Activated T-helper 2 cell treated with anti-CD3 and anti-CD28 coated beads, Interferon-gamma antibody, Interleukin-2, Interleukin-4, amounts not matched to agents 10 μg/mL and 5 μg/mL and 100 μg/mL, durations not matched to agents 14 hours and 24 hours and 36 hours (primary cell): ENCODE measurements around the gene NBPF3. TPM values are rescaled to one million over a fixed set of nuclear protein-coding genes. Genes with fewer than 3 reads are reported as not detected.

Source experiments
- DNase-seq: peaks from one replicate; pipeline ENCODE4 v3.0.0; 2021; ENCODE audit warnings: low spot score
- H3K27ac Mint-ChIP-seq: one replicate; pipeline ENCODE4 v1.8.0; 2021; ENCODE audit warnings: mixed read lengths
- H3K27me3 Mint-ChIP-seq: one replicate; pipeline ENCODE4 v1.8.0; 2021; ENCODE audit warnings: low read depth, mixed read lengths
- H3K36me3 Mint-ChIP-seq: one replicate; pipeline ENCODE4 v1.8.0; 2021; ENCODE audit warnings: low read depth, mixed read lengths
- H3K4me1 Mint-ChIP-seq: one replicate; pipeline ENCODE4 v1.8.0; 2021; ENCODE audit warnings: low read depth, mixed read lengths
- H3K4me3 Mint-ChIP-seq: one replicate; pipeline ENCODE4 v1.8.0; 2021; ENCODE audit warnings: low read depth, mild to moderate bottlenecking, moderate library complexity, mixed read lengths
- H3K9me3 Mint-ChIP-seq: one replicate; pipeline ENCODE4 v1.8.0; 2021; ENCODE audit warnings: mixed read lengths
- intact Hi-C: fragments of 100-400 bp; cut with micrococcal nuclease; formaldehyde crosslinking; loops from one replicate; pipeline ENCODE4 v1.15.1; 2023
- total RNA-seq: library from RNA; stranded (reverse); gene quantifications from 2 replicates; pipeline ENCODE4 v1.2.3, GENCODE V29; 2022

Gene NBPF3
- total RNA-seq, 1 donor from 2014 or later = 3.9 TPM

- Mint-ChIP-seq H3K27me3 (peaks cover 2% of the 10 kb centered on the region), H3K27ac (no peak overlapping the region), H3K4me1 (no peaks in the 10 kb centered on the region), H3K4me3 (no peak overlapping the region), H3K9me3 (no peaks in the 10 kb centered on the region), H3K36me3 (no peaks in the 10 kb centered on the region)
- intact Hi-C loops = no loop called here
- no peak for DNase-seq
Measured at GRCh38 chr1:21520899-21521716, 81.2 kb downstream of the NBPF3 start.

- DNase-seq = no peak
- no peaks in the 10 kb centered on the region for H3K27me3 Mint-ChIP-seq
- no peaks in the 10 kb centered on the region for H3K4me1 Mint-ChIP-seq
- no peaks in the 10 kb centered on the region for H3K9me3 Mint-ChIP-seq
- no peak overlapping the region for H3K27ac Mint-ChIP-seq
- no peaks in the 10 kb centered on the region for H3K36me3 Mint-ChIP-seq
- intact Hi-C loops = no loop called here
- no peak overlapping the region for H3K4me3 Mint-ChIP-seq
Measured at GRCh38 chr1:21521717-21522060, 81.8 kb downstream of the NBPF3 start.

GRCh38 chr1:21522525-21523038, 82.6 kb downstream of the NBPF3 start:
- DNase-seq = no peak
- Mint-ChIP-seq H3K4me3 (no peak overlapping the region), H3K4me1 (no peaks in the 10 kb centered on the region), H3K27ac (no peak overlapping the region), H3K27me3 (no peaks in the 10 kb centered on the region), H3K9me3 (no peaks in the 10 kb centered on the region), H3K36me3 (no peaks in the 10 kb centered on the region)
- intact Hi-C loops = no loop called here

GRCh38 chr1:21523297-21523813, 83.4 kb downstream of the NBPF3 start:
- no peaks in the 10 kb centered on the region for H3K27me3 Mint-ChIP-seq
- H3K9me3 Mint-ChIP-seq = no peaks in the 10 kb centered on the region
- no peak for DNase-seq
- H3K27ac Mint-ChIP-seq = no peak overlapping the region
- H3K36me3 Mint-ChIP-seq = no peaks in the 10 kb centered on the region
- no peak overlapping the region for H3K4me3 Mint-ChIP-seq
- intact Hi-C loops = no loop called here
- no peaks in the 10 kb centered on the region for H3K4me1 Mint-ChIP-seq

- H3K27ac Mint-ChIP-seq = no peak overlapping the region
- H3K4me3 Mint-ChIP-seq = no peak overlapping the region
- no peaks in the 10 kb centered on the region for H3K27me3 Mint-ChIP-seq
- H3K4me1 Mint-ChIP-seq = no peaks in the 10 kb centered on the region
- H3K36me3 Mint-ChIP-seq = no peaks in the 10 kb centered on the region
- no peaks in the 10 kb centered on the region for H3K9me3 Mint-ChIP-seq
- no peak for DNase-seq
- intact Hi-C loops = no loop called here
Measured at GRCh38 chr1:21524220-21524619, 84.3 kb downstream of the NBPF3 start.

GRCh38 chr1:21524686-21525339, 84.9 kb downstream of the NBPF3 start:
- intact Hi-C loops = no loop called here

GRCh38 chr1:21525340-21525717, 85.4 kb downstream of the NBPF3 start:
- Mint-ChIP-seq H3K9me3 (no peaks in the 10 kb centered on the region), H3K36me3 (no peaks in the 10 kb centered on the region), H3K27me3 (no peaks in the 10 kb centered on the region), H3K4me1 (no peaks in the 10 kb centered on the region), H3K4me3 (no peak overlapping the region), H3K27ac (no peak overlapping the region)
- intact Hi-C loops = no loop called here
- DNase-seq = no peak

More at GRCh38 chr1:21524686-21525339, 84.9 kb downstream of the NBPF3 start:
- Mint-ChIP-seq H3K9me3 (no peaks in the 10 kb centered on the region), H3K36me3 (no peaks in the 10 kb centered on the region), H3K4me1 (no peaks in the 10 kb centered on the region), H3K27ac (no peak overlapping the region), H3K4me3 (no peak overlapping the region), H3K27me3 (no peaks in the 10 kb centered on the region)
- no peak for DNase-seq

GRCh38 chr1:21526441-21526840, 86.5 kb downstream of the NBPF3 start:
- intact Hi-C loops = no loop called here
- DNase-seq = no peak
- no peaks in the 10 kb centered on the region for H3K36me3 Mint-ChIP-seq
- H3K27ac Mint-ChIP-seq = no peak overlapping the region
- no peaks in the 10 kb centered on the region for H3K4me1 Mint-ChIP-seq
- peaks cover 1% of the 10 kb centered on the region for H3K27me3 Mint-ChIP-seq
- H3K9me3 Mint-ChIP-seq = no peaks in the 10 kb centered on the region
- no peak overlapping the region for H3K4me3 Mint-ChIP-seq

GRCh38 chr1:21530368-21531016, 90.6 kb downstream of the NBPF3 start:
- no peaks in the 10 kb centered on the region for H3K4me1 Mint-ChIP-seq
- no peak overlapping the region for H3K4me3 Mint-ChIP-seq
- no peaks in the 10 kb centered on the region for H3K9me3 Mint-ChIP-seq
- intact Hi-C loops = no loop called here
- no peaks in the 10 kb centered on the region for H3K36me3 Mint-ChIP-seq
- H3K27me3 Mint-ChIP-seq = peaks cover 6% of the 10 kb centered on the region
- H3K27ac Mint-ChIP-seq = no peak overlapping the region
- no peak for DNase-seq

- Mint-ChIP-seq H3K9me3 (no peaks in the 10 kb centered on the region), H3K27me3 (peaks cover 8% of the 10 kb centered on the region), H3K36me3 (no peaks in the 10 kb centered on the region), H3K4me1 (no peaks in the 10 kb centered on the region), H3K4me3 (no peak overlapping the region), H3K27ac (no peak overlapping the region)
- no peak for DNase-seq
- intact Hi-C loops = no loop called here
Measured at GRCh38 chr1:21531241-21531640, 91.3 kb downstream of the NBPF3 start.

GRCh38 chr1:21532496-21532895, 92.6 kb downstream of the NBPF3 start:
- Mint-ChIP-seq H3K9me3 (no peaks in the 10 kb centered on the region), H3K4me1 (no peaks in the 10 kb centered on the region), H3K27ac (no peak overlapping the region), H3K4me3 (no peak overlapping the region), H3K27me3 (peaks cover 8% of the 10 kb centered on the region), H3K36me3 (no peaks in the 10 kb centered on the region)
- no peak for DNase-seq
- intact Hi-C loops = no loop called here

- Mint-ChIP-seq H3K36me3 (no peaks in the 10 kb centered on the region), H3K27ac (no peak overlapping the region), H3K4me1 (no peaks in the 10 kb centered on the region), H3K27me3 (peaks cover 12% of the 10 kb centered on the region), H3K4me3 (no peak overlapping the region), H3K9me3 (no peaks in the 10 kb centered on the region)
- DNase-seq = no peak
- intact Hi-C loops = no loop called here
Measured at GRCh38 chr1:21532992-21533534, 93.1 kb downstream of the NBPF3 start.
